Stimulated activated memory B cell treated with anti-CD40 and anti-IgM and Interleukin-4, amounts not matched to agents 10 μg/mL and 1 μg/mL and 100 μg/mL, for 72 hours (primary cell): Measurements from ENCODE around the gene TMEM139.

Experiments used
- ATAC-seq: fragments of 150-1000 bp; cut with Tn5 transposase; 2 replicates; pipeline ENCODE4 v1.10.0; 2021
- H3K27ac Mint-ChIP-seq: one replicate; pipeline ENCODE4 v1.8.0; 2022; ENCODE audit warnings: mild to moderate bottlenecking, mixed read lengths
- H3K27me3 Mint-ChIP-seq: one replicate; pipeline ENCODE4 v1.8.0; 2022; ENCODE audit warnings: mixed read lengths
- H3K36me3 Mint-ChIP-seq: one replicate; pipeline ENCODE4 v1.8.0; 2022; ENCODE audit warnings: mixed read lengths
- H3K4me1 Mint-ChIP-seq: one replicate; pipeline ENCODE4 v1.8.0; 2022; ENCODE audit warnings: mixed read lengths
- H3K4me3 Mint-ChIP-seq: one replicate; pipeline ENCODE4 v1.8.0; 2022; ENCODE audit warnings: mild to moderate bottlenecking, moderate library complexity, mixed read lengths
- H3K9me3 Mint-ChIP-seq: one replicate; pipeline ENCODE4 v1.8.0; 2022; ENCODE audit warnings: mixed read lengths

TMEM139 gene

DNA sequence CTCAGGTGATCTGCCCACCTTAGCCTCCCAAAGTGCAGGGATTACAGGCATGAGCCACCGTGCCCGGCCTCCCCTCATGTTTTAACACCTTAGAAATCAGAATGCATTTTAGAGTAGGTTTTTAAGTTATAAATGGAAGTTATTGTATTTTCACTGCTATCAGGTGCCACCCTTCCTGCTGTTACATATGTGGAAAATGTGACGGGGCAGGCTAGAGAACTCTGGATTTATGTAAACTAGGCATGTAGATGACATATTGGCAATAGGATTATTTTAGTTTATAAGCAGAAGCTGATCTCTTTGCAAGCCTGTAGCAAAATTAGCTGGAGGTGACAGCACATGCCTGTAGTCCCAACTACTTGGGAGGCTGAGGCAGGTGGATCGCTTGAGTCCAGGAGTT, 5.5 kb downstream of the TMEM139 start:
- Mint-ChIP-seq H3K4me3 (peak overlapping the region; percentile 95), H3K27ac (peak overlapping the region; percentile 82), H3K9me3 (peaks cover 3% of the 10 kb centered on the region), H3K4me1 (peaks cover 38% of the 10 kb centered on the region), H3K36me3 (peaks cover 33% of the 10 kb centered on the region), H3K27me3 (no peaks in the 10 kb centered on the region)
- ATAC-seq = no peak

DNA sequence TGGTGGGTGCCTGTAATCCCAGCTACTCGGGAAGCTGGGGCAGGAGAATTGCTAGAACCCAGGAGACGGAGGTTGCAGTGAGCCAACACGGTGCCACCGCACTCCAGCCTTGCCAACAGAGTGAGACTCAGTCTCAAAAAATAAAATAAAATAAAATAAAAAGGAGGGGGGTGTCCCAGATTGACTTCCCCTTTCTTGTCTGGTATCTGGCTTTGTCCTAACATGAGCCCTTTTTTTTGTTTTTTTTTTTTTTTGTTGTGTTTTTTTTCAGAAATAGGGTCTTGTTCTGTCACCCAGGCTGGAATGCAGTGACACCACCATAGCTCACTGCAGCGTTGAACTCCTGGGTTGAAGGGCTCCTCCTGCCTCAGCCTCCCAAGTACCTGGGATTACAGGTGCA, 8.1 kb downstream of the TMEM139 start:
- no peak overlapping the region for H3K4me3 Mint-ChIP-seq
- peaks cover 46% of the 10 kb centered on the region for H3K36me3 Mint-ChIP-seq
- H3K27ac Mint-ChIP-seq = no peak overlapping the region
- H3K27me3 Mint-ChIP-seq = no peaks in the 10 kb centered on the region
- ATAC-seq = no peak
- H3K4me1 Mint-ChIP-seq = peaks cover 51% of the 10 kb centered on the region
- H3K9me3 Mint-ChIP-seq = peaks cover under 1% of the 10 kb centered on the region

DNA sequence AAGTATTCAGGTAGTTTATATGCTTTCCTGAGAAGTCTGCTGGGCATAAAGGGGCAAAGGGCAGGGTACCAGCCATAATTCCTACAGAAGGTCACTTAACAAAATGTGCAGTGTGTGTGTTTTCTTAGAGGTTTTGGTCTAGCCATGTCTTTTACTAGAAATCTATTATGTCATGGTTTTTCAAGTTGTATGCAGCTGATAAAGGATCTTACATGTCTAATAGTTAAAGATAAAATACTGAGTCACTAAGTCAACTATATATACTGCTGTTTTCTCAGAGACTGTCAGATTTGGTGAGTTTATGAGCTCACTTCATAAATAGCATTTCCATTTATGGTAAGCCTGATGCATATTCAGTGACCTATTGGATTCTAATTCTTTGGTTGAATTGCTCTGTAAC, 11.1 kb downstream of the TMEM139 start:
- Mint-ChIP-seq H3K9me3 (no peaks in the 10 kb centered on the region), H3K4me1 (peaks cover 43% of the 10 kb centered on the region), H3K4me3 (no peak overlapping the region), H3K36me3 (peaks cover 65% of the 10 kb centered on the region), H3K27ac (peak overlapping the region; percentile 36), H3K27me3 (no peaks in the 10 kb centered on the region)
- ATAC-seq = no peak

GRCh38 chr7:143296686-143297085, 11.9 kb downstream of the TMEM139 start:
- Mint-ChIP-seq H3K36me3 (peaks cover 66% of the 10 kb centered on the region), H3K27me3 (no peaks in the 10 kb centered on the region), H3K27ac (peak overlapping the region; percentile 36), H3K9me3 (no peaks in the 10 kb centered on the region), H3K4me1 (peaks cover 41% of the 10 kb centered on the region), H3K4me3 (no peak overlapping the region)
- no peak for ATAC-seq

- no peaks in the 10 kb centered on the region for H3K27me3 Mint-ChIP-seq
Observed at GRCh38 chr7:143299346-143299745, 14.6 kb downstream of the TMEM139 start.

DNA sequence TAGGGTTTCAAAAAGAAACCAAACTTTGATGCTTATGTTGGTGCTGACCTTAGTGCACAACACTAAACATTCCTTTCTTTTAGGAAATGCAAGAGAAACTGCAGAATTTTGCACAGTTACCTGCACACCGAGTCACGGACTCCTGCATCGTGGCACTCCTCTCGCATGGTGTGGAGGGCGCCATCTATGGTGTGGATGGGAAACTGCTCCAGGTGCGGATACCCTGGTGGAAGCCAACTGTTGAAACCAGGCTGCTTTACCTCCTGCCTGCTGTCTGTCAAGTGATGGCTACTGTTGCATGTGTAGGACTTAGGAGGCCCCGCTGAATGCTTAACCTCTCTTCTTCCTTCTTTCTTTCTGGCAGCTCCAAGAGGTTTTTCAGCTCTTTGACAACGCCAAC, 15.1 kb downstream of the TMEM139 start:
- Mint-ChIP-seq H3K4me1 (peaks cover 41% of the 10 kb centered on the region), H3K4me3 (no peak overlapping the region), H3K27me3 (no peaks in the 10 kb centered on the region), H3K9me3 (no peaks in the 10 kb centered on the region), H3K27ac (peak overlapping the region; percentile 4), H3K36me3 (peaks cover 68% of the 10 kb centered on the region)
- peak; percentile 66 for ATAC-seq

More at GRCh38 chr7:143299346-143299745, 14.6 kb downstream of the TMEM139 start:
- H3K36me3 Mint-ChIP-seq = peaks cover 67% of the 10 kb centered on the region
- no peak for ATAC-seq
- H3K9me3 Mint-ChIP-seq = no peaks in the 10 kb centered on the region
- H3K27ac Mint-ChIP-seq = peak overlapping the region; percentile 4
- H3K4me1 Mint-ChIP-seq = peaks cover 41% of the 10 kb centered on the region
- H3K4me3 Mint-ChIP-seq = no peak overlapping the region

DNA sequence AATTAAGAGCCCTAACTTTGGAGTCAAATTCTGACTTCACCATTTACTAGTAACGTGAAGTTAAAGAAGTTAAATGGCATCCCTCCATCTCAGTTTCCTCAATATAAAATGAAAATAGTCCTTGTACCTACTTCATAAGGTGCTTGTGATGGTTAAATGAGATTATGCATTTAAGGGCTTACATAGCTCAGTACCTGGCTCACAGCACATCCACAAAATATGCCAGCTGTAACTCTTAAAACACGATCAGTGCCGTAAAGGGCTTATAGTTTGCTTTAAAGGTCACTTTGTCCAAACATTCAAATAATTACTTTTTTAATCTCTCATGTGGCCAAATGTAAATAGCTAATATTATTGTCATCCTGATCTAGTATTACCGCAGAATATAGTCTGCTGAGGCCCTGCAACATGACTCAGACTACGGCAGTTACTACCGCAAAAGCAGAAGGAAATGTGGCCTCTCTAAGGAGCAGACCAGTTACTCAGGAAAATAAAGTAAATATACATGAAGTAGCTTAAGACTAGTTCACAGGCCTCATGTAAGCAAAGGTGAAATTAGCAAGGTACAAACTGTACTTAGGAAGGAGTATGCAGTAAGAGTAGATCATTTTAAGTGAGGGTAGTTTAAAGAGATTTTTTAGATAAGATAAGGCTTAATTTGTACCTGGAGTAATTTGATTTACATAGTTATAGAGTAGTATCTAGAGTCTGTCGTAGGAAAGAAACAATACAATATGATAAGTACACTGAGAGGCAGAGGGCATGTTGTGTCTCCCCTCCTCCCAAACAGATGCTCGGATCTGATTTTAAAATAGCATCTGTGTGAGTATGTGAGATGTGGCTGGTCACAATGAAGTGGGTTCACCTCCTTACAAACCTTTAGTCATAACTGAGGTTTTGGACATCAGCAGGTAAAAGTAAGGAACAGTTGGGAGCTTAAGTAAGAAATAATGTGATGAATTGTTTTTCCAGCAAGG, 16.5 kb downstream of the TMEM139 start:
- no peaks in the 10 kb centered on the region for H3K27me3 Mint-ChIP-seq
- H3K4me3 Mint-ChIP-seq = no peak overlapping the region
- peaks cover 70% of the 10 kb centered on the region for H3K36me3 Mint-ChIP-seq
- H3K9me3 Mint-ChIP-seq = no peaks in the 10 kb centered on the region
- no peak for ATAC-seq
- peaks cover 43% of the 10 kb centered on the region for H3K4me1 Mint-ChIP-seq
- H3K27ac Mint-ChIP-seq = peak overlapping the region; percentile 48

GRCh38 chr7:143303733-143304132, 19.0 kb downstream of the TMEM139 start:
- Mint-ChIP-seq H3K27ac (no peak overlapping the region), H3K4me1 (peaks cover 35% of the 10 kb centered on the region), H3K27me3 (no peaks in the 10 kb centered on the region), H3K4me3 (no peak overlapping the region), H3K9me3 (no peaks in the 10 kb centered on the region), H3K36me3 (peaks cover 90% of the 10 kb centered on the region)
- no peak for ATAC-seq

- peak overlapping the region; percentile 4 for H3K27ac Mint-ChIP-seq
- H3K9me3 Mint-ChIP-seq = no peaks in the 10 kb centered on the region
- no peaks in the 10 kb centered on the region for H3K27me3 Mint-ChIP-seq
- H3K4me3 Mint-ChIP-seq = no peak overlapping the region
- no peak for ATAC-seq
- H3K36me3 Mint-ChIP-seq = peaks cover 89% of the 10 kb centered on the region
- H3K4me1 Mint-ChIP-seq = peaks cover 29% of the 10 kb centered on the region
Observed at GRCh38 chr7:143304938-143305337, 20.2 kb downstream of the TMEM139 start.

DNA sequence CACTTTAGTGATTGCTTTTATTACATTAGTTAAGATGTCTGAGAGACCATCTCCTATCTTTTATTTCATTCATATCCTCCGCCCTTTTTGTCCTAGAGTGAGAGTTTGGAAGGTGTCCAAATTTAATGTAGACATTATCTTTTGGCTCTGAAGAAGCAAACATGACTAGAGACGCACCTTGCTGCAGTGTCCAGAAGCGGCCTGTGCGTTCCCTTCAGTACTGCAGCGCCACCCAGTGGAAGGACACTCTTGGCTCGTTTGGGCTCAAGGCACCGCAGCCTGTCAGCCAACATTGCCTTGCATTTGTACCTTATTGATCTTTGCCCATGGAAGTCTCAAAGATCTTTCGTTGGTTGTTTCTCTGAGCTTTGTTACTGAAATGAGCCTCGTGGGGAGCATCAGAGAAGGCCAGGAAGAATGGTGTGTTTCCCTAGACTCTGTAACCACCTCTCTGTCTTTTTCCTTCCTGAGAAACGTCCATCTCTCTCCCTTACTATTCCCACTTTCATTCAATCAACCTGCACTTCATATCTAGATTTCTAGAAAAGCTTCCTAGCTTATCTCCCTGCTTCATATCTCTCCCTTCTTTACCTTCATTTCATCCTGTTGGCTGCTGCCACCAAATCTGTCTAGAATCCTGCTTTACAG, 20.8 kb downstream of the TMEM139 start:
- peak; percentile 59 for ATAC-seq
- Mint-ChIP-seq H3K4me3 (no peak overlapping the region), H3K27ac (peak overlapping the region; percentile 4), H3K27me3 (no peaks in the 10 kb centered on the region), H3K9me3 (no peaks in the 10 kb centered on the region), H3K36me3 (peaks cover 89% of the 10 kb centered on the region), H3K4me1 (peaks cover 29% of the 10 kb centered on the region)

GRCh38 chr7:143308632-143309031, 23.9 kb downstream of the TMEM139 start:
- no peaks in the 10 kb centered on the region for H3K9me3 Mint-ChIP-seq
- H3K27me3 Mint-ChIP-seq = no peaks in the 10 kb centered on the region
- H3K4me3 Mint-ChIP-seq = no peak overlapping the region
- no peak overlapping the region for H3K27ac Mint-ChIP-seq
- H3K36me3 Mint-ChIP-seq = peaks cover 65% of the 10 kb centered on the region
- H3K4me1 Mint-ChIP-seq = peaks cover 23% of the 10 kb centered on the region
- ATAC-seq = no peak

GRCh38 chr7:143314127-143314526, 29.4 kb downstream of the TMEM139 start:
- Mint-ChIP-seq H3K4me3 (no peak overlapping the region), H3K36me3 (peaks cover 13% of the 10 kb centered on the region), H3K27me3 (no peaks in the 10 kb centered on the region), H3K27ac (no peak overlapping the region), H3K4me1 (peaks cover 11% of the 10 kb centered on the region), H3K9me3 (no peaks in the 10 kb centered on the region)
- no peak for ATAC-seq

- Mint-ChIP-seq H3K27ac (peak within 1 kb of the TSS; percentile 56), H3K4me1 (peaks cover 2% of the 10 kb centered on the region), H3K4me3 (no peak within 1 kb of the TSS), H3K9me3 (no peaks in the 10 kb centered on the region), H3K36me3 (no peaks in the 10 kb centered on the region), H3K27me3 (no peaks in the 10 kb centered on the region)
- ATAC-seq = no peak
Observed at GRCh38 chr7:143315776-143316175, 31.0 kb downstream of the TMEM139 start, which contains the start of gene CLCN1. TSS of gene CLCN1 (plus strand) at chr7:143316111. CDS start at chr7:143316213, 102 bp downstream.

DNA sequence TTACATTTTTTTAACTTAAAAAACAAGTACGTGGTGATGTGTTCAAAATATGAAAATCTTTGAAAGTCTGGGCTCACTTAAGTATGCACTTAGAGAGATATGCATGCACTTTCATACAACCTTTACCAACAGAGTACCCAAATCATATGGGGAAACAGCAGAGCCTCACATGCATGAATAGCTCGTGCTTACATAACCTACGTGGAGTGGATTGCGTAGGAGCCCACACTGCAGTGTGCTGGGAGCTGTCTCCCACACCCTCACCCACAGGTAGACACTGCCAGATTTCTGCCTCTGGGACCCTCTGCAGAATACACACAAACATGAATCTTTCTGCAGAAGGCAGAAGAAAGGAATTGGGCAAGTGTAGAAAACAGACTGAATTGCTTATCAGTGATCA, 31.7 kb downstream of the TMEM139 start:
- Mint-ChIP-seq H3K9me3 (no peaks in the 10 kb centered on the region), H3K4me1 (no peaks in the 10 kb centered on the region), H3K27ac (peak overlapping the region; percentile 20), H3K4me3 (no peak overlapping the region), H3K36me3 (no peaks in the 10 kb centered on the region), H3K27me3 (no peaks in the 10 kb centered on the region)
- ATAC-seq = no peak

GRCh38 chr7:143318661-143319060, 33.9 kb downstream of the TMEM139 start:
- ATAC-seq = no peak
- Mint-ChIP-seq H3K36me3 (no peaks in the 10 kb centered on the region), H3K27ac (no peak overlapping the region), H3K27me3 (no peaks in the 10 kb centered on the region), H3K4me3 (no peak overlapping the region), H3K9me3 (no peaks in the 10 kb centered on the region), H3K4me1 (peaks cover 5% of the 10 kb centered on the region)
